Lung (tissue), 12 donors: ENCODE data around the gene CACNA1C. TPM values are rescaled to one million over a fixed set of nuclear protein-coding genes. Genes with fewer than 3 reads are reported as not detected.
A peak's percentile ranks its signal among the peaks of the same experiment; 100 is the strongest.

ENCODE experiments used
- ATAC-seq: fragments of 200-7000 bp; cut with Tn5 transposase; one replicate; pipeline ENCODE4 v1.9.1; 2020; ENCODE audit warnings: moderate number of reproducible peaks; ENCODE audit not compliant: insufficient read depth, low FRiP score
- DNase-seq, 3 donors: peaks; one replicate each; pipeline ENCODE4 v3.0.0-alpha.2; 2013 to 2017
- H3K27ac ChIP-seq, 2 donors: one replicate each; pipeline ENCODE4 v1.5.1; 2013; ENCODE audit warnings: mild to moderate bottlenecking in 2 of 2, moderate library complexity in 2 of 2, control low read depth in 1 of 2, inconsistent platforms in 1 of 2, low read depth in 1 of 2, low read length in 1 of 2
- H3K27me3 ChIP-seq, 3 donors: one replicate each; pipeline ENCODE4 v1.5.1; 2013; ENCODE audit warnings: low read length in 2 of 3; ENCODE audit not compliant: control insufficient read depth in 3 of 3, insufficient read depth in 3 of 3
- H3K36me3 ChIP-seq, 4 donors: one replicate each; pipeline ENCODE4 v1.5.1; 2013; ENCODE audit warnings: low read length in 4 of 4, mild to moderate bottlenecking in 1 of 4, moderate library complexity in 1 of 4; ENCODE audit not compliant: control insufficient read depth in 4 of 4, insufficient read depth in 4 of 4
- H3K4me1 ChIP-seq, 5 donors: one replicate each; pipeline ENCODE4 v1.5.1; 2013; ENCODE audit warnings: low read length in 5 of 5, mild to moderate bottlenecking in 2 of 5, moderate library complexity in 1 of 5; ENCODE audit not compliant: control insufficient read depth in 5 of 5, insufficient read depth in 5 of 5
- H3K4me3 ChIP-seq: one replicate; pipeline ENCODE4 v1.5.1; 2013; ENCODE audit warnings: mild to moderate bottlenecking, control low read depth, moderate library complexity
- H3K9ac ChIP-seq, 2 donors: one replicate each; pipeline ENCODE4 v1.5.1; 2013; ENCODE audit warnings: low read length in 2 of 2, control low read depth in 1 of 2; ENCODE audit not compliant: insufficient read depth in 1 of 2
- H3K9me3 ChIP-seq, 4 donors: one replicate each; pipeline ENCODE4 v1.5.1; 2013; ENCODE audit warnings: low read length in 3 of 4, mild to moderate bottlenecking in 1 of 4, moderate library complexity in 1 of 4; ENCODE audit not compliant: control insufficient read depth in 4 of 4, insufficient read depth in 3 of 4
- CTCF ChIP-seq: IDR thresholded peaks from 2 replicates; pipeline ENCODE4 v1.5.1; 2012; ENCODE audit warnings: mild to moderate bottlenecking; ENCODE audit errors: control extremely low read depth, extremely low read depth
- WGBS, 2 donors: extraction: QIAGEN DNeasy Blood & Tissue Kit; methylation state at CpG; one replicate each; pipeline ENCODE4 v1.1.7; 2013; 5-methylcytosine and 5-hydroxymethylcytosine counted together
- polyA plus RNA-seq, 2 donors: library from polyadenylated mRNA; stranded (reverse); fragments of 200-250 nt; gene quantifications; one replicate each; pipeline ENCODE4 v1.2.1, GENCODE V29; 2013
- total RNA-seq, 2 donors: library from RNA; depleted of rRNA in 1 of 2; stranded (reverse); fragments of >200 nt in 1 of 2; gene quantifications; one replicate each; pipeline ENCODE4 v1.2.1, GENCODE V29; 2014 to 2021
- donor health status: control.
- donor health status: control.
- donor health status: Bipolar disorder and iron deficiency.
- donor health status: healthy.
- donor health status: DM: yes; HTN: yes; CAD: no.

CACNA1C gene
- total and polyA plus RNA-seq, 4 donors = 3.2 to 17.5 (median 7.5) TPM

- no peak for ATAC-seq
- whole genome bisulfite sequencing, 2 donors = 85 to 87% methylated on average over 5 of the region's 5 CpGs
- no peak for TF ChIP-seq CTCF
- H3K9ac ChIP-seq = no peak overlapping the region
- H3K4me1 ChIP-seq = peaks cover 0 to 36% (median 2%) of the 10 kb centered on the region in 5 donors
- DNase-seq = no peak
- H3K36me3 ChIP-seq = no peaks in the 10 kb centered on the region
- no peaks in the 10 kb centered on the region for H3K27me3 ChIP-seq
- H3K4me3 ChIP-seq = no peak overlapping the region
- H3K9me3 ChIP-seq = no peaks in the 10 kb centered on the region
- H3K27ac ChIP-seq = peak overlapping the region in 1 of 2 donors; percentile 83
Measured at GRCh38 chr12:2236506-2237294, 183.9 kb downstream of the CACNA1C start.

GRCh38 chr12:2238111-2238510, 185.3 kb downstream of the CACNA1C start:
- Histone ChIP-seq H3K4me3 (no peak overlapping the region), H3K36me3 (no peaks in the 10 kb centered on the region), H3K27ac (peak overlapping the region in 1 of 2 donors; percentile 83), H3K27me3 (no peaks in the 10 kb centered on the region), H3K9me3 (no peaks in the 10 kb centered on the region), H3K4me1 (peaks cover 0 to 32% (median 2%) of the 10 kb centered on the region in 5 donors), H3K9ac (no peak overlapping the region)
- WGBS, 2 donors = 73 to 78% methylated on average over 4 of the region's 4 CpGs
- no peak for TF ChIP-seq CTCF
- no peak for DNase-seq
- no peak for ATAC-seq

- DNase-seq = peak; percentile 61 to 72 (median 62)
- H3K9ac ChIP-seq = no peak overlapping the region
- TF ChIP-seq CTCF = no peak
- peaks cover 2 to 26% (median 6%) of the 10 kb centered on the region in 5 donors for H3K4me1 ChIP-seq
- peak overlapping the region in 1 of 2 donors; percentile 83 for H3K27ac ChIP-seq
- no peaks in the 10 kb centered on the region for H3K9me3 ChIP-seq
- no peaks in the 10 kb centered on the region for H3K27me3 ChIP-seq
- 75 to 88% methylated on average over 17 of the region's 17 CpGs for WGBS, 2 donors
- no peak overlapping the region for H3K4me3 ChIP-seq
- H3K36me3 ChIP-seq = no peaks in the 10 kb centered on the region
- no peak for ATAC-seq
Measured at GRCh38 chr12:2239381-2239871, 186.6 kb downstream of the CACNA1C start.
